IPS-NIHi7 (cell line): ENCODE results near the gene RALGAPB.
"Not testable (repeated sequence)": the region's sequence is repeated elsewhere in the genome, so short reads cannot be mapped to it uniquely, and the experiment has no call there.

Experiments used
- DNase-seq: peaks from one replicate; pipeline ENCODE4 v3.0.0; 2012; ENCODE audit warnings: mixed read lengths; ENCODE audit errors: extremely low spot score

The RALGAPB gene

DNA sequence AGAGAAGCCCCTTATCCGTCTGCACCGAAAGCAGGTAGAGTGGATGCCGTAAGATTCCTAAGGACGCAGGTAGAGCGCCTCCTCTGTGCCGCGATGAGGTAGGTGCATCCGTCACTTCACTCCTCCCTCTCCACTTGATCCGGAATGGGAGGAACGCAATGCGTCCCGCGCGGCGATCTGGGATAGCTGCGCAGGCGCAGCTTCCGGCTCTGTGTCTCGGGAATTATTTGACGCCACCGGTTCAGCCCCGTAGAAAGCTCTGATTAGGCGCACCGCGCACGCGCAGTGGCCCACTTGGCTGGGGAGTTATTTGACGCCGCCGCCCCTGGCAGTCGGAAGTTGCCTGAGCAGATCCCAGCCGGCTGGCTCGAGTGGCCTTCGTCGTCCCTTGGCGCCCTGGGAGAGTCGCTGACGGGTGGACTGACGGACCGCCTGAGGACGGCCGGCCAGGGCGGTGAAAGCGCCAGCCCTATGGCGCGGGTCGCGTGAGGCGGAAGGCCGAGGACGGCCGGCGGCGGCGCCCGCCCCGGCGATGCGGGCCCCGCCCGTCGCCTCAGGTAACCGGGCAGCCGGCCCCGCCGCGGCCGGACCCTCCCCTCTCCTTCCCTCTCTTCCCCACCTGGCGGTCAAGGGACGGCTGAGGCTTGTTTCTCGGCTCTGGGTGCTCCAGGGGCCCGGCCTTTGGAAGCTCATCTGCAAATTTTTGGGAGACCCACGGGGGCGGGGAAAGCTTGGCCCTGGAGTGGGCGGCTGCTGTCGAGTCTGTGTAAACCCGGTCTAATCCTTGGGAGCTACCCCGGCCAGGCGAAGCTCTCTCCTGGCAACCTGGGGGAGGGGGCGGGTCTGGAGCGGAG is at the start of gene RALGAPB:
RALGAPB (plus strand) TSS at position 331 of the 854 bp plus-strand sequence. CDS start 15,590 bp downstream, outside the sequence.
- peak; percentile 97 for DNase-seq

GRCh38 chr20:38423541-38423940 is 49.1 kb upstream of the RALGAPB start:
- DNase-seq = no peak

- no peak for DNase-seq
Observed at GRCh38 chr20:38424401-38424800, 48.2 kb upstream of the RALGAPB start.

DNA sequence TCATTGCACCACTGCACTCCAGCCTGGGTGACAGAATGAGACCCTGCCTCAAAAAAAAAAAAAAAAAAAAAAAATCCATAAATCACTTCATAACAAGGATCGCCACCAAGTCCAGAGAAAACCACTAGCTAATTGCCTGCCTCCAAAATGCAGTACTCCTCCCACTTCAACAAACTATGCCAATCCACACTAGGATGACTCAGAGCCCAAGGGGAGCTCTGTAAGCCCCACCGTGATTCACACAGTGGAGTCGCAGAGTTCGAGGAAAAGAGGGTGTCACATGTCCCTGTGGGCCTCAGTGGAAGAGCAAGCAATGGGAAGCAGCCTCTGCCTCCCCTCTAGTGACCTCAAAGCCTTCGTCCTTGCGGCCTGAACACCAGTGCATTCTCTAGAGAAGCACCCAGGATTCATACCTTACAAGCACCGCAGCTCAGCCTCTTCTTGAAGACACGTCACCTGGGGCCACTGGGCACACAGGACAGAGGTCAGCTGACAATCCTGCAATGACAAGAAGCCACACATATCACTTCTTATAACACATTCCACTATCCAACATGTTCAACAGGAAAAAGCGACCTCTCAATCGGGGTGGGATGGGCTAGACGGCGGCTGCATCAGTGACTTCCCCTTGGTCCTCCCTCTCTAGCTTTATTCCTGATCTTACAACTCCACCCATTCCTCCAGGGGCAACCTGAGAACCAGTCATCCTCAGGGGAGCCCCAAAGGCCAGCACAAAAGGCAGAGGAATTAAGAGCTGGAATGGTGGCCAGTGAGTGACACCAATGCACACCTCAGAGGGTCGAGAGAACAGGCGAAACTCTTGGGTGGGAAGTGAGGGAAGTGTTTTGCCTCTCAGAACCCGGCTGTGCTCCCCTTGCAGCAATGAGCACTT is 46.4 kb upstream of the RALGAPB start:
- DNase-seq = no peak

GRCh38 chr20:38427655-38428023 is 45.0 kb upstream of the RALGAPB start:
- no peak for DNase-seq

DNA sequence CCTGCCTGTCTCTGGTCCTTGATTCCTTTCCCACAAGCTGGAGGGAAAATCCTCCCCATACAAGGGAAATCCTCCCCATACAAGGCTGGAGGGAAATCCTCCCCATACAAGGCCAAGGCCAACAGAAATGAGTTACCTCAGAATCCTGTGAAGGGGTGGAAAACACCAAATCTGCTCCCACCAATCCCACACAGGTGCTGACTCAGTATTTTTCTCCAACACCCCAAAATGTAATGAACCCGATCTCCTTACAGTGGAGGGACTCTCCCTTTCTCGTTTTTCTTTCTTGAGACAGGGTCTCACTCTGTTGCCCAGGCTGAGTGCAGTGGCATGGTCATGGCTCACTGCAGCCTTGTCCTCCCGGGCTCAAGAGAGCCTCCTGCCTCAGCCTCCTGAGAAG is 43.8 kb upstream of the RALGAPB start:
- no peak for DNase-seq

DNA sequence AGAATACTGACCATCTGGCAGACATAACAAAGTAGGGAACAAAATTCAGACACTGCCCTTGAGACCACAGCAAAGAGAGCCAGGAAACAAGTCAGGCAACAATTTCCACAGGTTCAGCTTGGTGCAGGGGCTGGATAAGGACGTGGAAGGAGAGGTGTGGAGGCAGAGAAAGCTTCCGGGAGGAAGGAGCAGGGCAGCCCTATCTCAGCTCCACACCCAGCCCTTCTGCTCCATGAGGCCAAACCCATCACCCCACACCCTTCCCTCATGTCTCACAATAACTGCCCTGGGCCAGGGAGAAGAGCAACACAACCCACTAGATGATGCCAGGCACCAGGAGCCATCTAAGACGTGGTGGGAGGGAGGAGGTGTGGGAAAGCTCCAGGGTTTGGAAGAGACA is 43.3 kb upstream of the RALGAPB start:
- no peak for DNase-seq

- no peak for DNase-seq
Observed at GRCh38 chr20:38430679-38431325, 41.8 kb upstream of the RALGAPB start.

- DNase-seq = no peak
Observed at GRCh38 chr20:38432292-38432691, 40.4 kb upstream of the RALGAPB start.

GRCh38 chr20:38432870-38433269 is 39.8 kb upstream of the RALGAPB start:
- DNase-seq = not testable (repeated sequence)

DNA sequence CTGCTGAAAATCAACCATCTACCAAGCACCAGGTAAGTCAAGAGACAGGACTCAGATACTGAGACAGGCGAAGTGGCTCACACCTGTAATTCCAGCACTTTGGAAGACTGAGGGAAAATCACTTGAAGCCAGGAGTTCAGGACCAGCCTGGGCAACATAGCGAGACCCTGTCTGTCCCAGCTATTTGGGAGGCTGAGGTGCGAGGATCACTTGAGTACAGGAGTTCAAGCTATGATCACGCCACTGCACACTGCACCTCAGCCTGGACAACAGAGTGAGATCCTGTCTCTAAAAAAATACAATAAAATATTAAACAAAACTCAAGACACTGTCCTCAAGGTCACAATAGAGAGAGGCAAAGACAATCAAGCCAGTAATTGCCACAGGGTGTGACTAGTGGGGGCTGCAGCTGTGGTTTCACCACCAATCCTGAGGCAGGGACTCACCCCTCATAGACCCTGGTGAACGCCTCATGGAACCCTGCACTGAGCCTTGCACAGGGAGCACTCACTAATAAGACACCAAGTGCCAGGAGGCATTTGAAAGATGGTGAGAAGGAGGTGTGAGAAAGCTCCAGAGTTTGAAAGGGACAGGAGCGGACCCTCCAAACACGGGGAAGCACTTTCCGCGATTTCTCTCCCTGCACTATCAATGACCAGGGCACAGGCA is 39.2 kb upstream of the RALGAPB start:
- no peak for DNase-seq

DNA sequence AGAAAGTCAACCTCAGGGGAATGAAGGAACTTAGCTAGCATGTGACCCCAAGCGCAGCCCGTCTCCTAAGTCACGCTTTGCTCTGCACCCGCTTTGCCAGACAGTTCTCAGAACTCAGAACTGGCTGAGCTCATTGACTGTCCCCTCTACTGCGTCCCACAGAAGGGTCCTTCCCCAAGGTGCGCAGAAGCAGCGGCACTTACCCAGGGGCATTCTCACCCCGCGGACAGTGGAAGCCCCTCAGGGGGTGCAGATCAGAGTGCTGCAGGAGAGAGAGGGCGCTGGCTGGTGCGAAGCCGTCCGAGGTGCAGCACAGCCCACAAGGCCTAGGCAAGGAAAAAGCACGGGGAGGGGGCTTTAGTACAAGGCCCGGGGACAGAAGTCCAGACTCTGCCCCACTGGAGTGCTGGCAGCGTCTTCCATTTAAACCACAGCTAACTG is 38.3 kb upstream of the RALGAPB start:
- no peak for DNase-seq

DNA sequence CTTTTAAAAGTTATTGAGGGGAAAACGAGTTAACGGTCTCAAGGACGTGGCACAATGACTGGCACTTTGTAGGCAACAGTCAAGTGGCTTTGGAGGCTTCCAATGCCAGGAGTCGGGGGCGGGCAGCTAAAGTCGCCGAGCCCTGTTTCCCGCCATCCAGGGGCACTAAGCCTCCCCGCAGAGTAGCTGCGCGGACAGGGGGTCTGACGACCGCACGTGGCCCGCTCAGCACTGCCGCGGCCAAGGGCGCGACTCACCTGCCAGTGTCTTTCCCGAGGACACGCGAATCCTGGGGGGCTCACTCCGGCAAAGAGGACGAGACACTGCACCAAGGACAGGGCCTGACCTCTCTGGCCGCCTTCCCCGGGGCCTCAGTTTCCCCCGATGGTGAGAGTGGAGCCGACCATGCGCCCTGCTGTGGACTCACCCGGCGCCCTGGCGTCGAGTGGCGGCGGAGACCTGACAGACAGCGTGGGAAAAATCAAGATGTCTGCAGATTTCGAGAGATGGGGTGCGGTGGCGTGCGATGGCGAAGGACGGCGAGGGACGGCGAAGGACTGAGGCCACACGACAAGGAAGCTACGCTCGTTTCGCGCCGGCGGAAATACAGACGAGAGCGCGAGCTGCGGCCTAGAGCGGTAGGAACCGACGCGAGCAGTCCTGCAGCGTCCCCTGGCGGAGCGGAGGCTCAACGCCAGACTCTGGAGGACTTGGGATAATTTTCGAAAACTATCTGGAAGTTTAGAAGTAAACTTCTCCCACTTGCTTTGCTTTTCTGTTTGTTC is 37.7 kb upstream of the RALGAPB start, which contains the start of gene SNHG17:
SNHG17 (minus strand) TSS at position 559 of the 785 bp plus-strand sequence.
- peak; percentile 88 for DNase-seq

DNA sequence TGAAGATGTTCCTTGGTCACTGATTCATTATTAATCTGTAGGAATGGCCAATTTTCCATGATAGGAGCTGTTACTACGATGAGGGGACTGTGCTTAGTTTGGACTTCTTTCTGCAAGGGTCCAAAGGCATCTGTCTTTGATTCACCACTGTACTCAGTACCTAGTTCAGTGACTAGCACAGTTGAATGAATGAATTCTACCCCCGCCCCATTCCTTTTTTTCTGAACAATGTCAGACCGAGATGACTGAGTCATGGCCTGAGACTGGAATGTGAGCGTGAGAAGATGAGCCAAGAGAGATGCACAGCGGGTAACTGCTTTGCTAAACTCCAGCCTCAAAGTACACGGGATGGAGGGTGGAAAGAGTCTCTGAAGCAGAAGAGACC is 37.1 kb upstream of the RALGAPB start:
- no peak for DNase-seq

- no peak for DNase-seq
Observed at GRCh38 chr20:38437796-38438195, 34.8 kb upstream of the RALGAPB start.

GRCh38 chr20:38441110-38441509 is 31.5 kb upstream of the RALGAPB start:
- not testable (repeated sequence) for DNase-seq

GRCh38 chr20:38441916-38442315 is 30.7 kb upstream of the RALGAPB start:
- DNase-seq = no peak

DNA sequence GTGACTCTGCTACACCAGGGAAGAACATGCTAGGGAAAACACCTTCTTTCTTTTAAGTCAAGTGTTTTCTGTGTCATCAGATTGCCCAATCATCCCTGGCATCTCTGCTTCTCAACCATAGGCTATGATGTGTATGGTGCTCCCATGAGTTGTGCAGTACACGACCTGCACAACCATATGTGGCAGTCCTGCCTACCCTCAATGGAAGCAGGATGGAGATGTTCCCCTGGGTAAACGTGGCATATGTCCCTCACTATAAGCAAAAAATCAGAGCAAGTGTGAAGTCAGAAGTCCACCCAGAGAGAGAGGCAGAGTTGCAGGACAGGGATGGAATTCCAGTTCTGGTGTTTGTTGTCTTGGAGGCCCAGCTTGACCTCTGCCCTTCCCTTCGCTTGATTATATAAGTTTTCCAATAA is 27.3 kb upstream of the RALGAPB start:
- no peak for DNase-seq

DNA sequence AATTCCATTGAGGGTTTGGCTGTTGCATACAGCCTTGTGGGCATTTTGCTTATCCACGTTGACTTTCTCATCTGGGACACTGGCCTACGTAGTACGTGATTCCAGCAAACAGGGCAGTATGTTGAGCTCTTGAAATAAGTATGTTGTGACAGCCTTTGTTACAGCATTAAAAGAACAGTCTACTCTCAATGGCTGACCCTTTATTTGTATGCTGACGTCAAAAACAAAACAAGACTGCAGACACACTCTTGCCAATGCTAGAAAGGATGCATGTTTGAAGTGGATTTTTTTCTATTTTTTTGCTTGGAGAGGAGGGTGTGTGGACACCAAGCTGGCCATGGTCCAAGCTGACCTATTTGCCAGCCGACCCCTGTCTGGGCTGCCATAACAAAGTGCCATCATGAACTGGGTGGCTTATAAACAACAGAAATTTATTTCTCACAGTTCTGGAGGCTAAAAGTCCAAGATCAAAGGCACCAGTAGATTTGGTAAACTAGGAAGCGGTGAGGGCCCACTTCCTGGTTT is 26.7 kb upstream of the RALGAPB start:
- DNase-seq = no peak

- peak; percentile 91 for DNase-seq
Observed at GRCh38 chr20:38446441-38447209, 26.0 kb upstream of the RALGAPB start.
